HG03097 (cell line): Measurements from ENCODE around the gene GRIK4.
A peak's percentile ranks its signal among the peaks of the same experiment; 100 is the strongest.

Source experiments
- ATAC-seq: cut with Tn5 transposase; IDR thresholded peaks from one replicate; pipeline ENCODE4 v1.9.1; 2021; ENCODE audit not compliant: unreplicated experiment, low FRiP score

GRIK4 gene

GRCh38 chr11:120694726-120695125, 183.2 kb downstream of the GRIK4 start:
- no peak for ATAC-seq

- no peak for ATAC-seq
These were observed 183.9 kb downstream of the GRIK4 start for GRCh38 chr11:120695426-120695825.

GRCh38 chr11:120695939-120696338, 184.4 kb downstream of the GRIK4 start:
- no peak for ATAC-seq

GRCh38 chr11:120696597-120697218, 185.2 kb downstream of the GRIK4 start:
- ATAC-seq, result no peak

GRCh38 chr11:120698918-120699317, 187.4 kb downstream of the GRIK4 start:
- no peak for ATAC-seq

GRCh38 chr11:120702656-120703055, 191.1 kb downstream of the GRIK4 start:
- no peak for ATAC-seq

GRCh38 chr11:120703358-120704152, 192.0 kb downstream of the GRIK4 start:
- ATAC-seq, result peak; percentile 72

- peak; percentile 12 for ATAC-seq
These were observed 192.8 kb downstream of the GRIK4 start for GRCh38 chr11:120704256-120704750.

- ATAC-seq, result no peak
These were observed 194.7 kb downstream of the GRIK4 start for GRCh38 chr11:120706257-120706656.

GRCh38 chr11:120707098-120707497, 195.6 kb downstream of the GRIK4 start:
- ATAC-seq, result no peak

GRCh38 chr11:120707663-120708062, 196.1 kb downstream of the GRIK4 start:
- no peak for ATAC-seq

- no peak for ATAC-seq
These were observed 197.1 kb downstream of the GRIK4 start for GRCh38 chr11:120708511-120709183.

- ATAC-seq, result peak; percentile 46
These were observed 198.3 kb downstream of the GRIK4 start for GRCh38 chr11:120709808-120710207.

GRCh38 chr11:120710354-120711131, 199.0 kb downstream of the GRIK4 start:
- no peak for ATAC-seq

GRCh38 chr11:120712014-120712413, 200.5 kb downstream of the GRIK4 start:
- ATAC-seq, result no peak

- no peak for ATAC-seq
These were observed 201.3 kb downstream of the GRIK4 start for GRCh38 chr11:120712881-120713280.

- ATAC-seq, result no peak
These were observed 201.7 kb downstream of the GRIK4 start for GRCh38 chr11:120713296-120713695.

- ATAC-seq, result no peak
These were observed 202.9 kb downstream of the GRIK4 start for GRCh38 chr11:120714438-120714837.

- no peak for ATAC-seq
These were observed 203.7 kb downstream of the GRIK4 start for GRCh38 chr11:120715239-120715638.

- no peak for ATAC-seq
These were observed 205.5 kb downstream of the GRIK4 start for GRCh38 chr11:120717042-120717441.

GRCh38 chr11:120717623-120718022, 206.1 kb downstream of the GRIK4 start:
- ATAC-seq, result no peak
